ENCODE data around the gene SLC44A2.

DNA sequence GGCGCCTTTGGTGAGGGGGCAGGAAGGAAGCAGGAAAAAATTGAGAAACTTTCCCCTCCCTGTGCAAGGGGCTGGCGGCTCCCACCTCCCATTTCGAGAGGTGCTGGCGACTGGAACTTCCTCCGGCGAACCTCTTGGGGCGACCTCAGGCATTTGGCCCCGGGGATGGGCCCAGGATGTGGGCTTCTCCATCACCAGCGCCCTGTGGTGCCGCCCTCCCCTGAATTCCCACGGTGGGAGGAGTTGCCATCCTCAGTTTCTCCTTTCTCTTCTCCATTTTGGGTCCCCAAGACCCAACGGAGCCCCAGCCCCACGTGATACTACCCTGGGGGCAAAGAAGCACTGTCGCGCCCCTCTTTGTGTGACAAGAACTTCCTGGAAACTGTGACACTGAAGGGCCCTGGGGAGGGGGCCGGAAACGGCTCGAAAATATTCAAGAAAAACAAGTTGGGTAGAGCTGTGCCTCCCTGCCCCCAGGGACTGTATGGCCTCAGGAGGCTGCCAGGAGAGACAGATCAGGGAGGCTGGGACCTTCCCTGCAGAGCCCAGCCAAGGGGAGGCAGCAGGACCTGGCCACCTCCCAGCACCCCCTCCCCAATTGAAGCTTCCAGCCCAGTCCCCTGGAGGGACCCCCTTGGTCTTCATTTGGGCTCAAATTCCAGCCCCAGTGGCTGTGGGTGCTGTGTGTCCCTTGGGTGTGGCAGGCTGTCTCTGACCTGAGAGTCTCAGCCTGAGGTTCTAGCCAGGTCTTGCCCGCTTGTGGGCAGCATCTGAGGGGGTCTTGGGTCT is 22.1 kb upstream of the SLC44A2 start:
- TF ChIP-seq, protein P1, sequence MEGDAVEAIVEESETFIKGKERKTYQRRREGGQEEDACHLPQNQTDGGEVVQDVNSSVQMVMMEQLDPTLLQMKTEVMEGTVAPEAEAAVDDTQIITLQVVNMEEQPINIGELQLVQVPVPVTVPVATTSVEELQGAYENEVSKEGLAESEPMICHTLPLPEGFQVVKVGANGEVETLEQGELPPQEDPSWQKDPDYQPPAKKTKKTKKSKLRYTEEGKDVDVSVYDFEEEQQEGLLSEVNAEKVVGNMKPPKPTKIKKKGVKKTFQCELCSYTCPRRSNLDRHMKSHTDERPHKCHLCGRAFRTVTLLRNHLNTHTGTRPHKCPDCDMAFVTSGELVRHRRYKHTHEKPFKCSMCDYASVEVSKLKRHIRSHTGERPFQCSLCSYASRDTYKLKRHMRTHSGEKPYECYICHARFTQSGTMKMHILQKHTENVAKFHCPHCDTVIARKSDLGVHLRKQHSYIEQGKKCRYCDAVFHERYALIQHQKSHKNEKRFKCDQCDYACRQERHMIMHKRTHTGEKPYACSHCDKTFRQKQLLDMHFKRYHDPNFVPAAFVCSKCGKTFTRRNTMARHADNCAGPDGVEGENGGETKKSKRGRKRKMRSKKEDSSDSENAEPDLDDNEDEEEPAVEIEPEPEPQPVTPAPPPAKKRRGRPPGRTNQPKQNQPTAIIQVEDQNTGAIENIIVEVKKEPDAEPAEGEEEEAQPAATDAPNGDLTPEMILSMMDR (IDR thresholded peaks at IDR 0.05), result no peak
- TF ChIP-seq POLR2A (IDR thresholded peaks at IDR 0.05), result peak in 2 of 3 donors; percentile 22 to 29

Data from body of pancreas (tissue), 4 donors.